GM19324 (cell line): Measurements from ENCODE around the gene UBASH3B.
A peak's percentile ranks its signal among the peaks of the same experiment; 100 is the strongest.

ENCODE experiments used
- ATAC-seq: cut with Tn5 transposase; IDR thresholded peaks from one replicate; pipeline ENCODE4 v1.9.1; 2021; ENCODE audit warnings: mild to moderate bottlenecking, moderate library complexity; ENCODE audit not compliant: unreplicated experiment, low FRiP score

Gene UBASH3B

GRCh38 chr11:122646549-122647340 is 8.8 kb upstream of the UBASH3B start:
- ATAC-seq = no peak

GRCh38 chr11:122647736-122648275 is 7.7 kb upstream of the UBASH3B start:
- ATAC-seq = no peak

GRCh38 chr11:122649116-122649515 is 6.4 kb upstream of the UBASH3B start:
- ATAC-seq = no peak

- no peak for ATAC-seq
These were observed 4.9 kb upstream of the UBASH3B start for GRCh38 chr11:122650619-122651018.

GRCh38 chr11:122652495-122652894 is 3.0 kb upstream of the UBASH3B start:
- ATAC-seq = no peak

DNA sequence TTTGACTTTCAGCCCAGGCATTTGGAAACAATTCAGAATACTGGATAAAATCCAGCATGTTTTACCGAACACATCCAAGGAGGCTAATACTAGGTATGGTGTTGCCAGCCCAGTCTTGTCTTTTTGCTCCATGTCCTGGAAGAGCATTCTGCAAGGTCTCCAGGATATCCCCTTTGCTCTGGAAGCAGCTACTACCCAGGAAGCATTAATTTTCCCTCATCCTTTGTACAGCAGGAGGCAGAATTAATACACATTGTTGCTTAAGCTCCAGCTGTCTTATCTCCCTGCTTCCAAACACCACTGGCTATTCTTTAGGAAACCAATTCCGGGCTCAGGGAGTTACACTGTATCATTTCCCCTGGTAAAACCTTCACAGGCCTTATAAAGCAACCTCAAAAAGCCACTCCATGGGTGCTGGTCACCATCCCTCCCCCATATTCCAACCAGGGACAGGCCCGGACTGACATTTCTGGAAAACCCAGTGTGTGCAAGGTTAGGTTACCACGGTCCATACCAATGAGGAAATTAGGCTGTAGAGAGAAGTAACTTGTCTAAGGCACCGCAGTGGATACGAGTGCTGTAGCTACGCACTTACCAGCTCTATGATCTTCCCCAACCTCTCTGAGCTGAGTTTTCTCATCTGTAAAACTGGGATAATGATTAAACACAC is 1.5 kb upstream of the UBASH3B start:
- no peak for ATAC-seq

DNA sequence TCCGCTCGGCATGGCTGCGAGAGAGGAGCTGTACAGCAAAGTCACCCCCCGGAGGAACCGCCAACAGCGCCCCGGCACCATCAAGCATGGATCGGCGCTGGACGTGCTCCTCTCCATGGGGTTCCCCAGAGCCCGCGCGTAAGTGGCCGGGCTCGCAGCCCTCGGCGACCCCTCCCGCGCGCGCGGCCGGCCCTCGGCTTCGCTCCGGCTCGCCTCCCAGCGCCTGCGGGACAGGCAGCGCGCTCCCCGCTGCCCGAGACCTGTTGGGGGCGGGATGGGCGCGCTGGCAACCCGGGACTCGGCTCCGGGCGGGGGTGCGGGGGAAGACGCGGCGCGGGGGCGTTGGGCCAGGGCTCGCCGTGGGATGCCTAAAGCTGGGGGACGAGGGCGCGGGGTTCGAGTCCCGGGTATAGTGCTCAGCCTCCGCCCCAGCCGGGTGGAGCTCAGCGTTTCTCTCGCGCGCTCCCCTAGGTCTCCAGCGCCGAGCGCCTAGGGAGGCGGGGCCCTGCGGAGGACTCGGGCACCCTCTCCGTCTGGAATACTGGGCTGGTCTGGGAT is 630 bp downstream of the UBASH3B start:
- peak; percentile 45 for ATAC-seq

- ATAC-seq = no peak
These were observed 1.1 kb downstream of the UBASH3B start for GRCh38 chr11:122656631-122657101.

GRCh38 chr11:122659676-122660554 is 4.4 kb downstream of the UBASH3B start:
- no peak for ATAC-seq

GRCh38 chr11:122661182-122661945 is 5.8 kb downstream of the UBASH3B start:
- no peak for ATAC-seq

GRCh38 chr11:122663056-122663740 is 7.7 kb downstream of the UBASH3B start:
- ATAC-seq = no peak

GRCh38 chr11:122663764-122664163 is 8.2 kb downstream of the UBASH3B start:
- no peak for ATAC-seq

- ATAC-seq = no peak
These were observed 8.7 kb downstream of the UBASH3B start for GRCh38 chr11:122664188-122664587.

- no peak for ATAC-seq
These were observed 10.3 kb downstream of the UBASH3B start for GRCh38 chr11:122665861-122666260.

DNA sequence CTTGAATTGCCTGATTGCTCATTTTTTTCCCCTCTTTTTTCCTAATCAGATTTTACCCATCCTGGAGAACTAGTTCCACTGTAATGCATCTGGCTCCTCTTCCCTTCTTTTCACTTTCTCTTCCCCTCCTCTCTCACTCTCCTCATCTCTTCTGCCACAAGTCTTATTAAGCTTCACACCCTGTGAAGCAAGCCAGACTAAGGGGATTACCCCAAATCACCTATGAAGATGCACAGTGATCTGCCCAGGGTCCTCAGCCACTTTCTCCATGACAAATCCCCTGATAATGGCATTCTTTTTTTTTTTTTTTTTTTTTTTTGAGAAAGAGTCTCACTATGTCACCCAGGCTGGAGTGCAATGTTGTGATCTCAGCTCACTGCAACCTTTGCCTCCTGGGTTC is 11.2 kb downstream of the UBASH3B start:
- no peak for ATAC-seq

DNA sequence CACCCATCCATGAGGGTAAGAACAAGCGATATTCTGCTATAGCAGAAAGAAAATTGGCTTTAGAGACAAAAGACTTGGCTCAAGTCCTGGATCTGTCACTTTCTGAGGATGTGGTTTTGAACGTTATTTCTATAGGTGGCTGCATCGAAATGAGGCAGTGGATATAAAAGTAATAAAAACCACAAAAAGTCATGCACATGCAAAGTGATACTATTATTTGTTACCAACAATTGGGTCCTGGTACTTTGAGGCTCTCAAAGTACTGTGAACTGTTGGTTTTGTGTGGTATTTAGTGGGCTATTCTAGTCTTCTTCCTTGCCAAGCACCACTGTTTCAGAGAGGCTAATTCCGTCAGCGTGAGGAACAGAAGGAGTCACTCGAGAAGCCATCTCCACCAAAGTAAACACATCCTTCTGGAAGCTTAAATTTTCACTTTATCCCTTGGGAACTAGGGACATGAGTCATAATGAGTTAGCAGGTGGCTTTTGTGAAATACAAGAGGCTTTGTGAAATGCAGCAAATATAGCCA is 13.1 kb downstream of the UBASH3B start:
- ATAC-seq = no peak

DNA sequence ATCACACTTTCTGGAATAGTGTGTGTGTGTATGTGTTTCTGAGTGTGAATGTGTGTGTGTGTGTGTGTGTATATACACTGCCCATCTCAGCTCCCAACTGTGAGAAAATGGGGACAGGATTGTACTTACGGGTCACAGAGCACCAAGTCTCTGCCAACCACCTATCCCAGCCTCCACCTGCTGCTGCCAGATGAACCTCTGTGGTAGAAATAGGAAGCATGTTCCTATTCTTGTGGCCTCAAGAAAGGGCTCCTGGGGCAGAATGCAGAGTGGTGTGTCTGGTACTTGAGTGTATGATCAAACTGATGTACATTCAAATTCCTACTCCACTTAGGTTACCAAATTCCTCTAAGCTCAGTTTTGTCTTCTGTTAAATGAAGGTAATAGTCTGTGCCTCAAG is 14.6 kb downstream of the UBASH3B start:
- no peak for ATAC-seq

DNA sequence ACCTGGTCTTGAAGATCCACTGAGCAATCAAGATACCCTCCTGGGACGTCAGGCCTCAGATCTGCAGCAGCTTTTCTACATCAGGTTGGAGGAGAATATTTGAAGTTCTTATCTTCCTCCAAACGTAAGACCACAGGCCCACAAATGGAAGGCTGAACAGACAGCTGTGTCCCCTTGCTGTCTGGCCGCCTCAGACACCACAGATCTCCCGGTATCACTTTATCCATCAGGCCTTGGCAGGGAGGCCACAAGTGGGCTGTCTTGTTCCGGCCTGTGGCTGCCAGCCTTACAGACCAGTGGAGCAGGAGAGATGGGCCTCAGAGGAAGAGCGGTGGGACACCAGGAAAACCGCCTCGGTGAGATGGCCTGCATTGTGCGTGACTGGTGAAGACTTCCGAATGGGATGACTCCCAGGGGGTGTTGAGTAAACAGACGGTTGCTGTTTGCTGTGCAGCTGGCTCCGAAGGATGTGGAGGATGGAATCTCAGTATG is 15.9 kb downstream of the UBASH3B start:
- ATAC-seq = no peak

GRCh38 chr11:122672892-122673291 is 17.4 kb downstream of the UBASH3B start:
- no peak for ATAC-seq
